Measurements from ENCODE around the gene MRPS25.

DNA sequence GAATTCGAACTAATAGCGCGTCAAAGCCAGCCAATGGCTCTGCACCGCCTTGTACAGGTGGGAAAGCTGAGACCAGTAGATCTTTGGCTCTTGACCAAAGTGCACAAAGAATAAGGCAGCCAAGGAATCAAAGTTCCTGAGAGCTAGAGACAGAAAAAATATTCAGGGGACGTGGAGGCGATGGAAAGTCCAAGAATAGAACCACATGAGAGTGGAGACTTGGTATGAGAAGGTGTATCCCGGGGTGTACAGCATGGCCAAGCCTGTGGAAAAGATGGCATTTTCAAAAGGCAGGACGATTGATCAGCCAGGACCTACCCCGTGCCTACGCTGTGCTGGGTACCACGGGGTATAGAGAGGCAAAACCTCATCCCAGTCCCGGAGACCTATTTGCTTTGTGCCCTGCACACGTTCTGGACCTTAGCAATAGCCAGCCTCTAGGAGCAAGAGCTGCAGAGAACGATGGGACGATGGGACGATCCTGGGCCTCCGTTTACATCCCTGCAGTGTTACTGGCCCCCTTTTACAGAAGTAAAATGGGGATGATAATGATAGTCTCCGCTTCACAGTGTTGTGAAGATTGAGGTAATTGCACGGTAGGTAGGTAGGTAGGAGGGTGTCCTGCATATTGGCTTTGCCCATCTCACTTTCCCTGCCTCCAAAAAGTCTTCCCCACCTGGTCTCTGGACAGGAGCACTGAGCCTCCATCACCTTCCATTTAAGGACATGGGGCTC is 34.4 kb upstream of the MRPS25 start:
- TF ChIP-seq POLR2AphosphoS5 (IDR thresholded peaks at IDR 0.05), result peak in 1 of 3 donors; percentile 67
- TF ChIP-seq, protein P1, sequence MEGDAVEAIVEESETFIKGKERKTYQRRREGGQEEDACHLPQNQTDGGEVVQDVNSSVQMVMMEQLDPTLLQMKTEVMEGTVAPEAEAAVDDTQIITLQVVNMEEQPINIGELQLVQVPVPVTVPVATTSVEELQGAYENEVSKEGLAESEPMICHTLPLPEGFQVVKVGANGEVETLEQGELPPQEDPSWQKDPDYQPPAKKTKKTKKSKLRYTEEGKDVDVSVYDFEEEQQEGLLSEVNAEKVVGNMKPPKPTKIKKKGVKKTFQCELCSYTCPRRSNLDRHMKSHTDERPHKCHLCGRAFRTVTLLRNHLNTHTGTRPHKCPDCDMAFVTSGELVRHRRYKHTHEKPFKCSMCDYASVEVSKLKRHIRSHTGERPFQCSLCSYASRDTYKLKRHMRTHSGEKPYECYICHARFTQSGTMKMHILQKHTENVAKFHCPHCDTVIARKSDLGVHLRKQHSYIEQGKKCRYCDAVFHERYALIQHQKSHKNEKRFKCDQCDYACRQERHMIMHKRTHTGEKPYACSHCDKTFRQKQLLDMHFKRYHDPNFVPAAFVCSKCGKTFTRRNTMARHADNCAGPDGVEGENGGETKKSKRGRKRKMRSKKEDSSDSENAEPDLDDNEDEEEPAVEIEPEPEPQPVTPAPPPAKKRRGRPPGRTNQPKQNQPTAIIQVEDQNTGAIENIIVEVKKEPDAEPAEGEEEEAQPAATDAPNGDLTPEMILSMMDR (IDR thresholded peaks at IDR 0.05), result no peak
- TF ChIP-seq POLR2A (IDR thresholded peaks at IDR 0.05), result no peak
- no peak for TF ChIP-seq EP300 (IDR thresholded peaks at IDR 0.05; ENCODE audit: low read depth)
